SK-N-SH treated with all-trans-retinoic acid at 6 μM for 48 hours (cell line): ENCODE data around the gene SCAPER.

Experiments used
- ATAC-seq: fragments of 200-7000 bp; cut with Tn5 transposase; 3 replicates; pipeline ENCODE4 v1.9.1; 2020; ENCODE audit warnings: mild to moderate bottlenecking, moderate library complexity
- ARNTL ChIP-seq: fragments of 450-650 bp; formaldehyde crosslinking; IDR thresholded peaks from 2 replicates; pipeline ENCODE4 v1.5.0; 2020; ENCODE audit warnings: low read depth, mild to moderate bottlenecking, moderate library complexity, borderline replicate concordance
- BACH2 ChIP-seq: fragments of 250-450 bp; sonication (Bioruptor Pico); IDR thresholded peaks from 2 replicates; pipeline ENCODE4 v1.9.0; 2021; ENCODE audit warnings: mild to moderate bottlenecking, borderline replicate concordance
- CSDC2 ChIP-seq: fragments of 250-450 bp; sonication (Bioruptor Pico); IDR thresholded peaks from 2 replicates; pipeline ENCODE4 v1.5.0; 2020; ENCODE audit warnings: mild to moderate bottlenecking, moderate library complexity
- ESRRG ChIP-seq: fragments of 250-450 bp; sonication (Bioruptor Pico); IDR thresholded peaks from 2 replicates; pipeline ENCODE4 v1.6.1; 2021; ENCODE audit warnings: mild to moderate bottlenecking
- GLIS3 ChIP-seq: fragments of 250-450 bp; sonication (Bioruptor Pico); IDR thresholded peaks from 2 replicates; pipeline ENCODE4 v1.5.0; 2020; ENCODE audit warnings: mild to moderate bottlenecking, moderate library complexity
- ISL1 ChIP-seq: fragments of 250-450 bp; sonication (Bioruptor Pico); IDR thresholded peaks from 2 replicates; pipeline ENCODE4 v2.1.2; 2022; ENCODE audit warnings: mild to moderate bottlenecking, moderate library complexity
- OSR1 ChIP-seq: fragments of 250-450 bp; sonication (Bioruptor Pico); IDR thresholded peaks from 2 replicates; pipeline ENCODE4 v1.8.0; 2022; ENCODE audit warnings: moderate library complexity, mild to moderate bottlenecking, inconsistent platforms
- PATZ1 ChIP-seq: fragments of 250-450 bp; sonication (Bioruptor Pico); IDR thresholded peaks from 2 replicates; pipeline ENCODE4 v1.8.0; 2020; ENCODE audit warnings: mild to moderate bottlenecking, moderate library complexity, borderline replicate concordance
- PPARA ChIP-seq: fragments of 250-450 bp; sonication (Bioruptor Pico); IDR thresholded peaks from 2 replicates; pipeline ENCODE4 v1.5.0; 2020; ENCODE audit warnings: mild to moderate bottlenecking, borderline replicate concordance
- SNAI2 ChIP-seq: fragments of 250-450 bp; sonication (Bioruptor Pico); IDR thresholded peaks from 2 replicates; pipeline ENCODE4 v1.5.0; 2020; ENCODE audit warnings: mild to moderate bottlenecking, moderate library complexity
- TCF4 ChIP-seq: fragments of 250-450 bp; sonication (Bioruptor Pico); IDR thresholded peaks from 2 replicates; pipeline ENCODE4 v1.8.0; 2021; ENCODE audit warnings: mild to moderate bottlenecking, moderate library complexity, borderline replicate concordance
- TOX ChIP-seq: fragments of 250-450 bp; sonication (Bioruptor Pico); IDR thresholded peaks from 2 replicates; pipeline ENCODE4 v1.8.0; 2021; ENCODE audit warnings: mild to moderate bottlenecking, moderate library complexity, borderline replicate concordance
- ZC3H10 ChIP-seq: fragments of 250-450 bp; sonication (Bioruptor Pico); IDR thresholded peaks from 2 replicates; pipeline ENCODE4 v1.5.1; 2021; ENCODE audit warnings: mild to moderate bottlenecking, moderate library complexity
- ZFP3 ChIP-seq: fragments of 250-450 bp; sonication (Bioruptor Pico); IDR thresholded peaks from 2 replicates; pipeline ENCODE4 v1.5.0; 2020; ENCODE audit warnings: mild to moderate bottlenecking, moderate library complexity
- ZFP30 ChIP-seq: fragments of 450-650 bp; formaldehyde crosslinking; IDR thresholded peaks from 2 replicates; pipeline ENCODE4 v1.5.0; 2022; ENCODE audit warnings: mild to moderate bottlenecking, moderate library complexity
- ZNF565 ChIP-seq: fragments of 450-650 bp; formaldehyde crosslinking; conservative IDR thresholded peaks from 2 replicates; pipeline ENCODE4 v1.5.0; 2020; ENCODE audit warnings: low read depth, mild to moderate bottlenecking, moderate library complexity
- ZNF70 ChIP-seq: fragments of 450-650 bp; formaldehyde crosslinking; IDR thresholded peaks from 2 replicates; pipeline ENCODE4 v1.5.0; 2020; ENCODE audit warnings: mild to moderate bottlenecking, moderate library complexity
- ZNF8 ChIP-seq: fragments of 450-650 bp; formaldehyde crosslinking; IDR thresholded peaks from 2 replicates; pipeline ENCODE4 v1.5.0; 2020; ENCODE audit warnings: mild to moderate bottlenecking, moderate library complexity
- TF ChIP-seq, protein P1 (sequence below): fragments of 250-450 bp; sonication (Bioruptor Pico); IDR thresholded peaks from 2 replicates; pipeline ENCODE4 v1.5.1; 2020; ENCODE audit warnings: low read depth, mild to moderate bottlenecking, moderate library complexity
- TF ChIP-seq, protein P2 (sequence below): fragments of 250-450 bp; sonication (Bioruptor Pico); IDR thresholded peaks from 2 replicates; pipeline ENCODE4 v1.8.0; 2021; ENCODE audit warnings: low read depth, mild to moderate bottlenecking, moderate library complexity, borderline replicate concordance
- TF ChIP-seq, protein P3 (sequence below): fragments of 250-450 bp; sonication (Bioruptor Pico); IDR thresholded peaks from 2 replicates; pipeline ENCODE4 v1.5.1; 2021; ENCODE audit warnings: mild to moderate bottlenecking, moderate library complexity

The SCAPER gene

DNA sequence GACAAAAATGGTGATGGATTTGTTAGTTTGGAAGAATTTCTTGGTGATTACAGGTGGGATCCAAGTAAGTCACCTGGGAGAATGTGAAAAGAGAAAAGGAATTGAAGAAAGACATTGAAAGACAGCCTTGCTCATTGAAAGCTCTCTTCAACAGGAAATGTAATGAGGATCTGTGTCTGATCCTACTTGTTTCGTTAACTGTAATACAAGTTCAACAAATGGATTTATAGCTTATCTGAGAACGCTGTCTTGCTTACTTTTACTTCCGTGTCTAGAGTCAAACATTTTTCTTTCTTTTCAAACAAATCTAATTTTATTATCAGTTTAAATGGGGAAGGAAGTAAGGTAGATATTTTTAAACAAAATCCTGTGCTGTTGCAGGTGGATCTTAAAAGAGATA is 42.3 kb upstream of the SCAPER start (continued):
- TF ChIP-seq, protein P1, sequence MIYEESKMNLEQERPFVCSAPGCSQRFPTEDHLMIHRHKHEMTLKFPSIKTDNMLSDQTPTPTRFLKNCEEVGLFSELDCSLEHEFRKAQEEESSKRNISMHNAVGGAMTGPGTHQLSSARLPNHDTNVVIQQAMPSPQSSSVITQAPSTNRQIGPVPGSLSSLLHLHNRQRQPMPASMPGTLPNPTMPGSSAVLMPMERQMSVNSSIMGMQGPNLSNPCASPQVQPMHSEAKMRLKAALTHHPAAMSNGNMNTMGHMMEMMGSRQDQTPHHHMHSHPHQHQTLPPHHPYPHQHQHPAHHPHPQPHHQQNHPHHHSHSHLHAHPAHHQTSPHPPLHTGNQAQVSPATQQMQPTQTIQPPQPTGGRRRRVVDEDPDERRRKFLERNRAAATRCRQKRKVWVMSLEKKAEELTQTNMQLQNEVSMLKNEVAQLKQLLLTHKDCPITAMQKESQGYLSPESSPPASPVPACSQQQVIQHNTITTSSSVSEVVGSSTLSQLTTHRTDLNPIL (CRISPR knock-in tag): no peak
- TF ChIP-seq ZNF70 (CRISPR knock-in tag): no peak
- TF ChIP-seq OSR1 (CRISPR knock-in tag): no peak
- no peak for TF ChIP-seq ZC3H10 (CRISPR knock-in tag)

GRCh38 chr15:76945494-76946093 is 40.5 kb upstream of the SCAPER start:
- no peak for ATAC-seq
- TF ChIP-seq GLIS3 (CRISPR knock-in tag) (no peak), PATZ1 (CRISPR knock-in tag) (no peak), ZC3H10 (CRISPR knock-in tag) (no peak), TCF4 (CRISPR knock-in tag) (no peak), BACH2 (CRISPR knock-in tag) (no peak), OSR1 (CRISPR knock-in tag) (no peak), CSDC2 (CRISPR knock-in tag) (no peak), ZFP30 (CRISPR knock-in tag) (no peak), TOX (CRISPR knock-in tag) (no peak), PPARA (CRISPR knock-in tag) (no peak), ZFP3 (CRISPR knock-in tag) (no peak)
- TF ChIP-seq, protein P1 (CRISPR knock-in tag): no peak
- TF ChIP-seq, protein P2, sequence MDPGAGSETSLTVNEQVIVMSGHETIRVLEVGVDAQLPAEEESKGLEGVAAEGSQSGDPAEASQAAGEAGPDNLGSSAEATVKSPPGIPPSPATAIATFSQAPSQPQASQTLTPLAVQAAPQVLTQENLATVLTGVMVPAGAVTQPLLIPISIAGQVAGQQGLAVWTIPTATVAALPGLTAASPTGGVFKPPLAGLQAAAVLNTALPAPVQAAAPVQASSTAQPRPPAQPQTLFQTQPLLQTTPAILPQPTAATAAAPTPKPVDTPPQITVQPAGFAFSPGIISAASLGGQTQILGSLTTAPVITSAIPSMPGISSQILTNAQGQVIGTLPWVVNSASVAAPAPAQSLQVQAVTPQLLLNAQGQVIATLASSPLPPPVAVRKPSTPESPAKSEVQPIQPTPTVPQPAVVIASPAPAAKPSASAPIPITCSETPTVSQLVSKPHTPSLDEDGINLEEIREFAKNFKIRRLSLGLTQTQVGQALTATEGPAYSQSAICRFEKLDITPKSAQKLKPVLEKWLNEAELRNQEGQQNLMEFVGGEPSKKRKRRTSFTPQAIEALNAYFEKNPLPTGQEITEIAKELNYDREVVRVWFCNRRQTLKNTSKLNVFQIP: no peak
- TF ChIP-seq, protein P3, sequence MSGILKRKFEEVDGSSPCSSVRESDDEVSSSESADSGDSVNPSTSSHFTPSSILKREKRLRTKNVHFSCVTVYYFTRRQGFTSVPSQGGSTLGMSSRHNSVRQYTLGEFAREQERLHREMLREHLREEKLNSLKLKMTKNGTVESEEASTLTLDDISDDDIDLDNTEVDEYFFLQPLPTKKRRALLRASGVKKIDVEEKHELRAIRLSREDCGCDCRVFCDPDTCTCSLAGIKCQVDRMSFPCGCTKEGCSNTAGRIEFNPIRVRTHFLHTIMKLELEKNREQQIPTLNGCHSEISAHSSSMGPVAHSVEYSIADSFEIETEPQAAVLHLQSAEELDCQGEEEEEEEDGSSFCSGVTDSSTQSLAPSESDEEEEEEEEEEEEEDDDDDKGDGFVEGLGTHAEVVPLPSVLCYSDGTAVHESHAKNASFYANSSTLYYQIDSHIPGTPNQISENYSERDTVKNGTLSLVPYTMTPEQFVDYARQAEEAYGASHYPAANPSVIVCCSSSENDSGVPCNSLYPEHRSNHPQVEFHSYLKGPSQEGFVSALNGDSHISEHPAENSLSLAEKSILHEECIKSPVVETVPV (CRISPR knock-in tag): no peak
- TF ChIP-seq, all 23 proteins: peak for 0

DNA sequence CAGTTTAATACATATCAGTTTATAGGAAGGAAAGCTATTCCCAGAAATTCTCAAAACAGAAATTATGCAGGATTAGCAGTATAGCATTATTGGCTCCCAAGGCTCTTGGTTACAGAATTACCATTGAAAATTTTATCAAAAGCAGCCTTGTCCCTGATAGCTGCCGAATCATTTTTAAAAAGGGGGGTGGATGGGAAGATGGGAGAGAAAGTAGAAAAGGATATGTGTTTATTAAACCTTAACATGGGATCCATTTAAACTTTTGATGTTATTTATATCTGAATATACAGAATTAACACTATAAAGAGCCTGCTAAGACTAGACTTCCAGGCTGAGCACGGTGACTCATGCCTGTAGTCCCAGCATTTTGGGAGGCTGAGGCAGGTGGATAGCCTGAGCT is 37.2 kb upstream of the SCAPER start:
- no peak for ATAC-seq
- TF ChIP-seq ZNF8 (CRISPR knock-in tag): no peak
- TF ChIP-seq PATZ1 (CRISPR knock-in tag): no peak
- no peak for TF ChIP-seq TOX (CRISPR knock-in tag)
- TF ChIP-seq OSR1 (CRISPR knock-in tag): no peak
- TF ChIP-seq BACH2 (CRISPR knock-in tag): no peak
- no peak for TF ChIP-seq ESRRG (CRISPR knock-in tag)
- TF ChIP-seq ISL1: no peak
- no peak for TF ChIP-seq GLIS3 (CRISPR knock-in tag)
- TF ChIP-seq SNAI2 (CRISPR knock-in tag): no peak
- no peak for TF ChIP-seq ARNTL (CRISPR knock-in tag)
- TF ChIP-seq, protein P1 (CRISPR knock-in tag): no peak
- TF ChIP-seq, protein P2: no peak
- TF ChIP-seq PPARA (CRISPR knock-in tag): no peak
- TF ChIP-seq ZNF70 (CRISPR knock-in tag): no peak
- TF ChIP-seq ZFP3 (CRISPR knock-in tag): no peak
- TF ChIP-seq ZNF565: no peak
